SK-N-SH treated with all-trans-retinoic acid at 6 μM for 48 hours (cell line): ENCODE results near the gene ACADSB.

ENCODE experiments used
- ATAC-seq: fragments of 200-7000 bp; cut with Tn5 transposase; 3 replicates; pipeline ENCODE4 v1.9.1; 2020; ENCODE audit warnings: mild to moderate bottlenecking, moderate library complexity
- ARNTL ChIP-seq: fragments of 450-650 bp; formaldehyde crosslinking; IDR thresholded peaks from 2 replicates; pipeline ENCODE4 v1.5.0; 2020; ENCODE audit warnings: low read depth, mild to moderate bottlenecking, moderate library complexity, borderline replicate concordance
- BACH2 ChIP-seq: fragments of 250-450 bp; sonication (Bioruptor Pico); IDR thresholded peaks from 2 replicates; pipeline ENCODE4 v1.9.0; 2021; ENCODE audit warnings: mild to moderate bottlenecking, borderline replicate concordance
- CSDC2 ChIP-seq: fragments of 250-450 bp; sonication (Bioruptor Pico); IDR thresholded peaks from 2 replicates; pipeline ENCODE4 v1.5.0; 2020; ENCODE audit warnings: mild to moderate bottlenecking, moderate library complexity
- CSRNP3 ChIP-seq: fragments of 250-450 bp; sonication (Bioruptor Pico); IDR thresholded peaks from 2 replicates; pipeline ENCODE4 v1.5.1; 2021; ENCODE audit warnings: mild to moderate bottlenecking, moderate library complexity
- ESRRG ChIP-seq: fragments of 250-450 bp; sonication (Bioruptor Pico); IDR thresholded peaks from 2 replicates; pipeline ENCODE4 v1.6.1; 2021; ENCODE audit warnings: mild to moderate bottlenecking
- GLIS3 ChIP-seq: fragments of 250-450 bp; sonication (Bioruptor Pico); IDR thresholded peaks from 2 replicates; pipeline ENCODE4 v1.5.0; 2020; ENCODE audit warnings: mild to moderate bottlenecking, moderate library complexity
- ISL1 ChIP-seq: fragments of 250-450 bp; sonication (Bioruptor Pico); IDR thresholded peaks from 2 replicates; pipeline ENCODE4 v2.1.2; 2022; ENCODE audit warnings: mild to moderate bottlenecking, moderate library complexity
- OSR1 ChIP-seq: fragments of 250-450 bp; sonication (Bioruptor Pico); IDR thresholded peaks from 2 replicates; pipeline ENCODE4 v1.8.0; 2022; ENCODE audit warnings: moderate library complexity, mild to moderate bottlenecking, inconsistent platforms
- PATZ1 ChIP-seq: fragments of 250-450 bp; sonication (Bioruptor Pico); IDR thresholded peaks from 2 replicates; pipeline ENCODE4 v1.8.0; 2020; ENCODE audit warnings: mild to moderate bottlenecking, moderate library complexity, borderline replicate concordance
- POU6F1 ChIP-seq: fragments of 250-450 bp; sonication (Bioruptor Pico); IDR thresholded peaks from 2 replicates; pipeline ENCODE4 v1.8.0; 2021; ENCODE audit warnings: low read depth, mild to moderate bottlenecking, moderate library complexity, borderline replicate concordance
- PPARA ChIP-seq: fragments of 250-450 bp; sonication (Bioruptor Pico); IDR thresholded peaks from 2 replicates; pipeline ENCODE4 v1.5.0; 2020; ENCODE audit warnings: mild to moderate bottlenecking, borderline replicate concordance
- RARB ChIP-seq: fragments of 250-450 bp; sonication (Bioruptor Pico); IDR thresholded peaks from 2 replicates; pipeline ENCODE4 v1.8.0; 2021; ENCODE audit warnings: mild to moderate bottlenecking, moderate library complexity
- SNAI2 ChIP-seq: fragments of 250-450 bp; sonication (Bioruptor Pico); IDR thresholded peaks from 2 replicates; pipeline ENCODE4 v1.5.0; 2020; ENCODE audit warnings: mild to moderate bottlenecking, moderate library complexity
- TCF4 ChIP-seq: fragments of 250-450 bp; sonication (Bioruptor Pico); IDR thresholded peaks from 2 replicates; pipeline ENCODE4 v1.8.0; 2021; ENCODE audit warnings: mild to moderate bottlenecking, moderate library complexity, borderline replicate concordance
- TOX ChIP-seq: fragments of 250-450 bp; sonication (Bioruptor Pico); IDR thresholded peaks from 2 replicates; pipeline ENCODE4 v1.8.0; 2021; ENCODE audit warnings: mild to moderate bottlenecking, moderate library complexity, borderline replicate concordance
- TSHZ2 ChIP-seq: fragments of 250-450 bp; sonication (Bioruptor Pico); IDR thresholded peaks from 2 replicates; pipeline ENCODE4 v1.5.0; 2020; ENCODE audit warnings: mild to moderate bottlenecking, moderate library complexity
- ZC3H10 ChIP-seq: fragments of 250-450 bp; sonication (Bioruptor Pico); IDR thresholded peaks from 2 replicates; pipeline ENCODE4 v1.5.1; 2021; ENCODE audit warnings: mild to moderate bottlenecking, moderate library complexity
- ZFP3 ChIP-seq: fragments of 250-450 bp; sonication (Bioruptor Pico); IDR thresholded peaks from 2 replicates; pipeline ENCODE4 v1.5.0; 2020; ENCODE audit warnings: mild to moderate bottlenecking, moderate library complexity
- ZFP30 ChIP-seq: fragments of 450-650 bp; formaldehyde crosslinking; IDR thresholded peaks from 2 replicates; pipeline ENCODE4 v1.5.0; 2022; ENCODE audit warnings: mild to moderate bottlenecking, moderate library complexity
- ZNF565 ChIP-seq: fragments of 450-650 bp; formaldehyde crosslinking; conservative IDR thresholded peaks from 2 replicates; pipeline ENCODE4 v1.5.0; 2020; ENCODE audit warnings: low read depth, mild to moderate bottlenecking, moderate library complexity
- ZNF70 ChIP-seq: fragments of 450-650 bp; formaldehyde crosslinking; IDR thresholded peaks from 2 replicates; pipeline ENCODE4 v1.5.0; 2020; ENCODE audit warnings: mild to moderate bottlenecking, moderate library complexity
- ZNF8 ChIP-seq: fragments of 450-650 bp; formaldehyde crosslinking; IDR thresholded peaks from 2 replicates; pipeline ENCODE4 v1.5.0; 2020; ENCODE audit warnings: mild to moderate bottlenecking, moderate library complexity
- TF ChIP-seq, protein P1 (sequence below): fragments of 250-450 bp; sonication (Bioruptor Pico); IDR thresholded peaks from 2 replicates; pipeline ENCODE4 v1.5.1; 2020; ENCODE audit warnings: low read depth, mild to moderate bottlenecking, moderate library complexity

Gene ACADSB

GRCh38 chr10:122980209-122981065 is 28.4 kb upstream of the ACADSB start, which contains the start of gene PSTK:
Gene PSTK (plus strand): TSS chr10:122980401. CDS start chr10:122980480, 79 bp downstream.
- TF ChIP-seq ZFP30 (CRISPR knock-in tag) (no peak), PATZ1 (CRISPR knock-in tag) (no peak), ZNF8 (CRISPR knock-in tag) (no peak), ZNF565 (CRISPR knock-in tag) (peak; percentile 90), ARNTL (CRISPR knock-in tag) (no peak), SNAI2 (peak; percentile 38; the same call in 1 of the 2 replicates), TCF4 (CRISPR knock-in tag) (no peak), TOX (CRISPR knock-in tag) (no peak), ZC3H10 (CRISPR knock-in tag) (no peak), CSRNP3 (CRISPR knock-in tag) (no peak), BACH2 (CRISPR knock-in tag) (no peak), ISL1 (CRISPR knock-in tag) (no peak), PPARA (CRISPR knock-in tag) (peak; percentile 86; the same call in 1 of the 2 replicates), TSHZ2 (CRISPR knock-in tag) (0 out of 2 replicates have a peak, but pooled peaks have one; percentile 19), ZFP3 (CRISPR knock-in tag) (peak; percentile 70; the same call in 1 of the 2 replicates), OSR1 (no peak), ZNF70 (CRISPR knock-in tag) (no peak), POU6F1 (CRISPR knock-in tag) (0 out of 2 replicates have a peak, but pooled peaks have one; percentile 59), CSDC2 (CRISPR knock-in tag) (peak; percentile 85; the same call in 1 of the 2 replicates), GLIS3 (CRISPR knock-in tag) (peak; percentile 68; the same call in 1 of the 2 replicates), ESRRG (CRISPR knock-in tag) (no peak), RARB (CRISPR knock-in tag) (no peak)
- TF ChIP-seq, protein P1, sequence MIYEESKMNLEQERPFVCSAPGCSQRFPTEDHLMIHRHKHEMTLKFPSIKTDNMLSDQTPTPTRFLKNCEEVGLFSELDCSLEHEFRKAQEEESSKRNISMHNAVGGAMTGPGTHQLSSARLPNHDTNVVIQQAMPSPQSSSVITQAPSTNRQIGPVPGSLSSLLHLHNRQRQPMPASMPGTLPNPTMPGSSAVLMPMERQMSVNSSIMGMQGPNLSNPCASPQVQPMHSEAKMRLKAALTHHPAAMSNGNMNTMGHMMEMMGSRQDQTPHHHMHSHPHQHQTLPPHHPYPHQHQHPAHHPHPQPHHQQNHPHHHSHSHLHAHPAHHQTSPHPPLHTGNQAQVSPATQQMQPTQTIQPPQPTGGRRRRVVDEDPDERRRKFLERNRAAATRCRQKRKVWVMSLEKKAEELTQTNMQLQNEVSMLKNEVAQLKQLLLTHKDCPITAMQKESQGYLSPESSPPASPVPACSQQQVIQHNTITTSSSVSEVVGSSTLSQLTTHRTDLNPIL, result peak; percentile 38; the same call in 1 of the 2 replicates
- peak; percentile 97 for ATAC-seq

GRCh38 chr10:122981066-122981464 is 27.7 kb upstream of the ACADSB start:
- TF ChIP-seq, protein P1, result no peak
- no peak for TF ChIP-seq CSRNP3 (CRISPR knock-in tag)
- ATAC-seq, result peak; percentile 78
